GM23338 (cell line): Measurements from ENCODE around the gene LMNTD2.

ENCODE experiments used
- EZH2 ChIP-seq: fragments of 200-600 bp; sonication (generic); IDR thresholded peaks from one replicate; pipeline ENCODE4 v1.8.0; 2017; ENCODE audit warnings: antibody characterized with exemption, mild to moderate bottlenecking, low read depth; ENCODE audit not compliant: unreplicated experiment
- EZH2phosphoT487 ChIP-seq: fragments of 200-600 bp; sonication (generic); IDR thresholded peaks from one replicate; pipeline ENCODE4 v1.8.1; 2018; ENCODE audit warnings: antibody characterized with exemption; ENCODE audit not compliant: unreplicated experiment
- JUNB ChIP-seq: IDR thresholded peaks from one replicate; pipeline ENCODE4 v1.6.1; 2016; ENCODE audit warnings: antibody characterized with exemption; ENCODE audit not compliant: unreplicated experiment
- POLR2AphosphoS5 ChIP-seq: IDR thresholded peaks from 2 replicates; pipeline ENCODE4 v1.6.1; 2016; ENCODE audit warnings: antibody characterized with exemption, low read depth
- ZNF114 ChIP-seq: fragments of 250-450 bp; sonication (Bioruptor Pico); IDR thresholded peaks from 2 replicates; pipeline ENCODE4 v1.5.0; 2020; ENCODE audit warnings: mild to moderate bottlenecking, moderate library complexity
- ZNF331 ChIP-seq: fragments of 250-450 bp; sonication (Bioruptor Pico); IDR thresholded peaks from 2 replicates; pipeline ENCODE4 v1.5.0; 2020; ENCODE audit warnings: low read depth, mild to moderate bottlenecking, moderate library complexity
- TF ChIP-seq, protein P1 (sequence below), 2 experiments: fragments of 200-600 bp in 1 of 2; sonication (generic) in 1 of 2; conservative IDR thresholded peaks; 2 replicates each; pipeline versions ENCODE4 v1.5.1 to v1.6.1; 2016 to 2017; ENCODE audit warnings: antibody characterized with exemption in 2 of 2, low read depth in 2 of 2, mild to moderate bottlenecking in 2 of 2, moderate library complexity in 1 of 2
- TF ChIP-seq, protein P2 (sequence below): IDR thresholded peaks from 2 replicates; pipeline ENCODE4 v1.6.1; 2016; ENCODE audit warnings: antibody characterized with exemption
- TF ChIP-seq, protein P3 (sequence below): IDR thresholded peaks from one replicate; pipeline ENCODE4 v1.6.1; 2018; ENCODE audit warnings: antibody characterized with exemption; ENCODE audit not compliant: unreplicated experiment
- TF ChIP-seq, protein P4 (sequence below): fragments of 250-450 bp; sonication (Bioruptor Pico); IDR thresholded peaks from 2 replicates; pipeline ENCODE4 v1.5.0; 2020; ENCODE audit warnings: mild to moderate bottlenecking, moderate library complexity

DNA sequence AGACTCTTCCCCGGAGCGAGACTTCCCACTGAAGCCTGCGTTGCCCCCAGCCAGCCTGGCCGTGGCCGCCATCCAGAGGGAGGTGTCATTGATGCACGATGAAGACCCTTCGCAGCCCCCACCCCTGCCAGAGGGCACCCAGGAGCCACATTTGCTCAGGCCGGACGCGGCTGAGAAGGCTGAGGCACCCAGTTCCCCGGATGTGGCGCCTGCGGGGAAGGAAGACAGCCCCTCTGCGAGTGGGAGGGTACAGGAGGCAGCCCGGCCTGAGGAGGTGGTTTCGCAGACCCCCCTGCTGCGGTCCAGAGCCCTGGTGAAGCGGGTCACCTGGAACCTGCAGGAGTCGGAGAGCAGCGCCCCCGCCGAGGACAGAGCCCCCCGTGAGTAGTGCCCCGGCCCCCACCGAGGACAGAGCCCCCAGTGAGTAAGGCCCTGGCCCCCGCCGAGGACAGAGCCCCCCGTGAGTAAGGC lies 48.8 kb upstream of the LMNTD2 start:
- TF ChIP-seq, protein P1, sequence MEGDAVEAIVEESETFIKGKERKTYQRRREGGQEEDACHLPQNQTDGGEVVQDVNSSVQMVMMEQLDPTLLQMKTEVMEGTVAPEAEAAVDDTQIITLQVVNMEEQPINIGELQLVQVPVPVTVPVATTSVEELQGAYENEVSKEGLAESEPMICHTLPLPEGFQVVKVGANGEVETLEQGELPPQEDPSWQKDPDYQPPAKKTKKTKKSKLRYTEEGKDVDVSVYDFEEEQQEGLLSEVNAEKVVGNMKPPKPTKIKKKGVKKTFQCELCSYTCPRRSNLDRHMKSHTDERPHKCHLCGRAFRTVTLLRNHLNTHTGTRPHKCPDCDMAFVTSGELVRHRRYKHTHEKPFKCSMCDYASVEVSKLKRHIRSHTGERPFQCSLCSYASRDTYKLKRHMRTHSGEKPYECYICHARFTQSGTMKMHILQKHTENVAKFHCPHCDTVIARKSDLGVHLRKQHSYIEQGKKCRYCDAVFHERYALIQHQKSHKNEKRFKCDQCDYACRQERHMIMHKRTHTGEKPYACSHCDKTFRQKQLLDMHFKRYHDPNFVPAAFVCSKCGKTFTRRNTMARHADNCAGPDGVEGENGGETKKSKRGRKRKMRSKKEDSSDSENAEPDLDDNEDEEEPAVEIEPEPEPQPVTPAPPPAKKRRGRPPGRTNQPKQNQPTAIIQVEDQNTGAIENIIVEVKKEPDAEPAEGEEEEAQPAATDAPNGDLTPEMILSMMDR (conservative IDR thresholded peaks at IDR 0.05; ENCODE audit: low read depth in 2 of 2), result no peak
- no peak for TF ChIP-seq ZNF331
- TF ChIP-seq POLR2AphosphoS5, result no peak
- TF ChIP-seq, protein P2, sequence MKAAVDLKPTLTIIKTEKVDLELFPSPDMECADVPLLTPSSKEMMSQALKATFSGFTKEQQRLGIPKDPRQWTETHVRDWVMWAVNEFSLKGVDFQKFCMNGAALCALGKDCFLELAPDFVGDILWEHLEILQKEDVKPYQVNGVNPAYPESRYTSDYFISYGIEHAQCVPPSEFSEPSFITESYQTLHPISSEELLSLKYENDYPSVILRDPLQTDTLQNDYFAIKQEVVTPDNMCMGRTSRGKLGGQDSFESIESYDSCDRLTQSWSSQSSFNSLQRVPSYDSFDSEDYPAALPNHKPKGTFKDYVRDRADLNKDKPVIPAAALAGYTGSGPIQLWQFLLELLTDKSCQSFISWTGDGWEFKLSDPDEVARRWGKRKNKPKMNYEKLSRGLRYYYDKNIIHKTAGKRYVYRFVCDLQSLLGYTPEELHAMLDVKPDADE, result no peak
- no peak for TF ChIP-seq EZH2phosphoT487
- TF ChIP-seq, protein P3, sequence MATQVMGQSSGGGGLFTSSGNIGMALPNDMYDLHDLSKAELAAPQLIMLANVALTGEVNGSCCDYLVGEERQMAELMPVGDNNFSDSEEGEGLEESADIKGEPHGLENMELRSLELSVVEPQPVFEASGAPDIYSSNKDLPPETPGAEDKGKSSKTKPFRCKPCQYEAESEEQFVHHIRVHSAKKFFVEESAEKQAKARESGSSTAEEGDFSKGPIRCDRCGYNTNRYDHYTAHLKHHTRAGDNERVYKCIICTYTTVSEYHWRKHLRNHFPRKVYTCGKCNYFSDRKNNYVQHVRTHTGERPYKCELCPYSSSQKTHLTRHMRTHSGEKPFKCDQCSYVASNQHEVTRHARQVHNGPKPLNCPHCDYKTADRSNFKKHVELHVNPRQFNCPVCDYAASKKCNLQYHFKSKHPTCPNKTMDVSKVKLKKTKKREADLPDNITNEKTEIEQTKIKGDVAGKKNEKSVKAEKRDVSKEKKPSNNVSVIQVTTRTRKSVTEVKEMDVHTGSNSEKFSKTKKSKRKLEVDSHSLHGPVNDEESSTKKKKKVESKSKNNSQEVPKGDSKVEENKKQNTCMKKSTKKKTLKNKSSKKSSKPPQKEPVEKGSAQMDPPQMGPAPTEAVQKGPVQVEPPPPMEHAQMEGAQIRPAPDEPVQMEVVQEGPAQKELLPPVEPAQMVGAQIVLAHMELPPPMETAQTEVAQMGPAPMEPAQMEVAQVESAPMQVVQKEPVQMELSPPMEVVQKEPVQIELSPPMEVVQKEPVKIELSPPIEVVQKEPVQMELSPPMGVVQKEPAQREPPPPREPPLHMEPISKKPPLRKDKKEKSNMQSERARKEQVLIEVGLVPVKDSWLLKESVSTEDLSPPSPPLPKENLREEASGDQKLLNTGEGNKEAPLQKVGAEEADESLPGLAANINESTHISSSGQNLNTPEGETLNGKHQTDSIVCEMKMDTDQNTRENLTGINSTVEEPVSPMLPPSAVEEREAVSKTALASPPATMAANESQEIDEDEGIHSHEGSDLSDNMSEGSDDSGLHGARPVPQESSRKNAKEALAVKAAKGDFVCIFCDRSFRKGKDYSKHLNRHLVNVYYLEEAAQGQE, result no peak
- no peak for TF ChIP-seq EZH2
- TF ChIP-seq, protein P4, sequence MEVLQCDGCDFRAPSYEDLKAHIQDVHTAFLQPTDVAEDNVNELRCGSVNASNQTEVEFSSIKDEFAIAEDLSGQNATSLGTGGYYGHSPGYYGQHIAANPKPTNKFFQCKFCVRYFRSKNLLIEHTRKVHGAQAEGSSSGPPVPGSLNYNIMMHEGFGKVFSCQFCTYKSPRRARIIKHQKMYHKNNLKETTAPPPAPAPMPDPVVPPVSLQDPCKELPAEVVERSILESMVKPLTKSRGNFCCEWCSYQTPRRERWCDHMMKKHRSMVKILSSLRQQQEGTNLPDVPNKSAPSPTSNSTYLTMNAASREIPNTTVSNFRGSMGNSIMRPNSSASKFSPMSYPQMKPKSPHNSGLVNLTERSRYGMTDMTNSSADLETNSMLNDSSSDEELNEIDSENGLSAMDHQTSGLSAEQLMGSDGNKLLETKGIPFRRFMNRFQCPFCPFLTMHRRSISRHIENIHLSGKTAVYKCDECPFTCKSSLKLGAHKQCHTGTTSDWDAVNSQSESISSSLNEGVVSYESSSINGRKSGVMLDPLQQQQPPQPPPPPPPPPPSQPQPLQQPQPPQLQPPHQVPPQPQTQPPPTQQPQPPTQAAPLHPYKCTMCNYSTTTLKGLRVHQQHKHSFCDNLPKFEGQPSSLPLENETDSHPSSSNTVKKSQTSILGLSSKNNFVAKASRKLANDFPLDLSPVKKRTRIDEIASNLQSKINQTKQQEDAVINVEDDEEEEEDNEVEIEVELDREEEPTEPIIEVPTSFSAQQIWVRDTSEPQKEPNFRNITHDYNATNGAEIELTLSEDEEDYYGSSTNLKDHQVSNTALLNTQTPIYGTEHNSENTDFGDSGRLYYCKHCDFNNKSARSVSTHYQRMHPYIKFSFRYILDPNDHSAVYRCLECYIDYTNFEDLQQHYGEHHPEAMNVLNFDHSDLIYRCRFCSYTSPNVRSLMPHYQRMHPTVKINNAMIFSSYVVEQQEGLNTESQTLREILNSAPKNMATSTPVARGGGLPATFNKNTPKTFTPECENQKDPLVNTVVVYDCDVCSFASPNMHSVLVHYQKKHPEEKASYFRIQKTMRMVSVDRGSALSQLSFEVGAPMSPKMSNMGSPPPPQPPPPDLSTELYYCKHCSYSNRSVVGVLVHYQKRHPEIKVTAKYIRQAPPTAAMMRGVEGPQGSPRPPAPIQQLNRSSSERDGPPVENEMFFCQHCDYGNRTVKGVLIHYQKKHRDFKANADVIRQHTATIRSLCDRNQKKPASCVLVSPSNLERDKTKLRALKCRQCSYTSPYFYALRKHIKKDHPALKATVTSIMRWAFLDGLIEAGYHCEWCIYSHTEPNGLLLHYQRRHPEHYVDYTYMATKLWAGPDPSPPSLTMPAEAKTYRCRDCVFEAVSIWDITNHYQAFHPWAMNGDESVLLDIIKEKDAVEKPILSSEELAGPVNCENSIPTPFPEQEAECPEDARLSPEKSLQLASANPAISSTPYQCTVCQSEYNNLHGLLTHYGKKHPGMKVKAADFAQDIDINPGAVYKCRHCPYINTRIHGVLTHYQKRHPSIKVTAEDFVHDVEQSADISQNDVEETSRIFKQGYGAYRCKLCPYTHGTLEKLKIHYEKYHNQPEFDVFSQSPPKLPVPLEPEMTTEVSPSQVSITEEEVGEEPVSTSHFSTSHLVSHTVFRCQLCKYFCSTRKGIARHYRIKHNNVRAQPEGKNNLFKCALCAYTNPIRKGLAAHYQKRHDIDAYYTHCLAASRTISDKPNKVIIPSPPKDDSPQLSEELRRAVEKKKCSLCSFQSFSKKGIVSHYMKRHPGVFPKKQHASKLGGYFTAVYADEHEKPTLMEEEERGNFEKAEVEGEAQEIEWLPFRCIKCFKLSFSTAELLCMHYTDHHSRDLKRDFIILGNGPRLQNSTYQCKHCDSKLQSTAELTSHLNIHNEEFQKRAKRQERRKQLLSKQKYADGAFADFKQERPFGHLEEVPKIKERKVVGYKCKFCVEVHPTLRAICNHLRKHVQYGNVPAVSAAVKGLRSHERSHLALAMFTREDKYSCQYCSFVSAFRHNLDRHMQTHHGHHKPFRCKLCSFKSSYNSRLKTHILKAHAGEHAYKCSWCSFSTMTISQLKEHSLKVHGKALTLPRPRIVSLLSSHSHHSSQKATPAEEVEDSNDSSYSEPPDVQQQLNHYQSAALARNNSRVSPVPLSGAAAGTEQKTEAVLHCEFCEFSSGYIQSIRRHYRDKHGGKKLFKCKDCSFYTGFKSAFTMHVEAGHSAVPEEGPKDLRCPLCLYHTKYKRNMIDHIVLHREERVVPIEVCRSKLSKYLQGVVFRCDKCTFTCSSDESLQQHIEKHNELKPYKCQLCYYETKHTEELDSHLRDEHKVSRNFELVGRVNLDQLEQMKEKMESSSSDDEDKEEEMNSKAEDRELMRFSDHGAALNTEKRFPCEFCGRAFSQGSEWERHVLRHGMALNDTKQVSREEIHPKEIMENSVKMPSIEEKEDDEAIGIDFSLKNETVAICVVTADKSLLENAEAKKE (CRISPR knock-in tag), result no peak
- TF ChIP-seq JUNB, result no peak
- no peak for TF ChIP-seq ZNF114
